ENCODE data around the gene USP32.
A peak's percentile ranks its signal among the peaks of the same experiment; 100 is the strongest.

Gene USP32

DNA sequence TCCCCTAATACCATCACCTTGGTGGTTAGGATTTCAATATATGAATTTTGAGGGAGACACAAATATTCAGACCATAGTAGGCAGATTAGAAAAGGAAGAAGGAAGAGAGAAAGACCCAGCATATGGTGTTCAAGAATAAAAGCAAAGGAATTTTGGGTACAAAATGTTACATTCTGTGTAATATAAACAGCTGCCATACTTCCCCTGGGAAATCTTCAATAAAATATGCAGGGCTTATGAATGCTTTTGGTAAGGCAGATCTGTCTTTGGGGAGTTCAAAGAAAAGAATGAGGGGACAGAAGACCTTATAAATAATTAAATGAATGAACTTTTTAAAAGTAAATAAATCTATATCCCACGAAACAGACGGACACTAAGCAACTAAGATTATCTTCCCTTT is 91.9 kb downstream of the USP32 start:
- Mint-ChIP-seq H3K27me3 (no peaks in the 10 kb centered on the region), H3K27ac (no peak overlapping the region), H3K9me3 (no peaks in the 10 kb centered on the region), H3K4me1 (ENCODE audit: low read depth) (peaks cover 14% of the 10 kb centered on the region), H3K4me3 (no peak overlapping the region), H3K36me3 (ENCODE audit: low read depth) (peaks cover 16% of the 10 kb centered on the region)
- no peak for DNase-seq

- no peak overlapping the region for H3K27ac Mint-ChIP-seq
- H3K9me3 Mint-ChIP-seq: no peaks in the 10 kb centered on the region
- no peaks in the 10 kb centered on the region for H3K27me3 Mint-ChIP-seq
- no peak overlapping the region for H3K4me3 Mint-ChIP-seq
- no peaks in the 10 kb centered on the region for H3K4me1 Mint-ChIP-seq (ENCODE audit: low read depth)
- no peak for DNase-seq
- peaks cover 26% of the 10 kb centered on the region for H3K36me3 Mint-ChIP-seq (ENCODE audit: low read depth)
Measured at GRCh38 chr17:60297760-60298401, 94.1 kb downstream of the USP32 start.

DNA sequence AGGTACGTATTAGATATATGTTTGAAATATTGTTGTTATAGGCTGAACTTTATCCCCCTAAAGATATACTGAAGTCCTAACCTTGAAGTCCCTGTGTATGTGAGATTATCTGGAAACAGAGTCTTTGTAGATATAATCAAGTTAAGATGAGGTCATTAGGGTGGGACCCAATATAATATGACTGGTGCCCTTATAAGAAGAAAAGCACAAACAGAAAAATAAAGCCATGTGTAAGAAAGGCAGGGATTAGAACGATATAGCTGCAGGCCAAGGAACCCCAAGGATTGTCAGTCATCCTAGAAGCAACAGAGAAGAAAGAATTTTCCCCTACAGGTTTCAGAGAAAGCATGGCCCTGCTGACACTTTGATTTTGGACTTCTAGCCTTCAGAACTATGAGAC is 95.8 kb downstream of the USP32 start:
- Mint-ChIP-seq H3K27ac (no peak overlapping the region), H3K4me3 (no peak overlapping the region), H3K4me1 (ENCODE audit: low read depth) (no peaks in the 10 kb centered on the region), H3K9me3 (no peaks in the 10 kb centered on the region), H3K36me3 (ENCODE audit: low read depth) (peaks cover 24% of the 10 kb centered on the region), H3K27me3 (no peaks in the 10 kb centered on the region)
- no peak for DNase-seq

DNA sequence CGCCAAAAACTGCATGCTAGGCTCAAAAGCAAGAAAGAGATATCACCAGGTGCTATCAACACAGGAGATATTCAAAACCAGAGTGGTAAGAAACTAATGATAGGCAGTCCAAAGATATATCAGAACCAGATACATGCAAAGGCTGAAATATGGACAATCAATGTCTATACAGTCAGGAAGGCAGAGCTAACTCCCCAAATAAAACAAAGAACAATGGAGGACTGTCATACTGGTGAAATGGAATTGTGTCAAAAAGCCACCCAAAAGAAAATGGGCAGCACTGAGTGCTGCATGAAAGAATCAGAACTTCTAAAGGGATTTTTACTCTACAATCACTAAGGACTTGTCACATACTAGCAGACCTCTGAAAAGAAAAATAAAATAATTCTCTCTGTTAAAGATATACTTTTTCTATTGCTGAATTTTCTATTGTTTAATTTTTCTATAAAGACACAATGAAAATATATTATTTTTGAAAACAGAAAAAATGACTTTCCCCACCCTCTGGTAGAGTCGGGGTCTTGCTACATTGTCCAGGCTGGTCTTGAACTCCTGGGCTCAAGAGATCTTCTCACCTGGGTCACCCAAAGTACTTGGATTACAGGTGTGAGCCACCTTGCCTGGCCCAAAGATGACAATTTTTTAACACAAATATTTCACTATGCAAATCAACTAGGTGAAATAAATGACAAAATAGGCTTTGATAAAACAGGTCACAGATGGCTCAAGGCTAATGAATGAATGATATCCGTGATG is 98.2 kb downstream of the USP32 start:
- DNase-seq: no peak
- no peaks in the 10 kb centered on the region for H3K4me1 Mint-ChIP-seq (ENCODE audit: low read depth)
- peaks cover 39% of the 10 kb centered on the region for H3K36me3 Mint-ChIP-seq (ENCODE audit: low read depth)
- H3K4me3 Mint-ChIP-seq: no peak overlapping the region
- H3K9me3 Mint-ChIP-seq: no peaks in the 10 kb centered on the region
- no peaks in the 10 kb centered on the region for H3K27me3 Mint-ChIP-seq
- H3K27ac Mint-ChIP-seq: no peak overlapping the region

GRCh38 chr17:60292697-60293096 is 99.2 kb downstream of the USP32 start:
- no peaks in the 10 kb centered on the region for H3K27me3 Mint-ChIP-seq

GRCh38 chr17:60284709-60285108 is 107.2 kb downstream of the USP32 start:
- H3K9me3 Mint-ChIP-seq: no peaks in the 10 kb centered on the region
- no peak overlapping the region for H3K4me3 Mint-ChIP-seq
- no peak overlapping the region for H3K27ac Mint-ChIP-seq
- peaks cover 31% of the 10 kb centered on the region for H3K36me3 Mint-ChIP-seq (ENCODE audit: low read depth)
- no peaks in the 10 kb centered on the region for H3K27me3 Mint-ChIP-seq
- H3K4me1 Mint-ChIP-seq (ENCODE audit: low read depth): no peaks in the 10 kb centered on the region
- no peak for DNase-seq

More at GRCh38 chr17:60292697-60293096, 99.2 kb downstream of the USP32 start:
- H3K9me3 Mint-ChIP-seq: no peaks in the 10 kb centered on the region
- H3K4me1 Mint-ChIP-seq (ENCODE audit: low read depth): no peaks in the 10 kb centered on the region
- H3K4me3 Mint-ChIP-seq: no peak overlapping the region
- peaks cover 45% of the 10 kb centered on the region for H3K36me3 Mint-ChIP-seq (ENCODE audit: low read depth)
- H3K27ac Mint-ChIP-seq: no peak overlapping the region
- no peak for DNase-seq

GRCh38 chr17:60283816-60284215 is 108.1 kb downstream of the USP32 start:
- Mint-ChIP-seq H3K4me1 (ENCODE audit: low read depth) (no peaks in the 10 kb centered on the region), H3K36me3 (ENCODE audit: low read depth) (peaks cover 26% of the 10 kb centered on the region), H3K27me3 (no peaks in the 10 kb centered on the region), H3K9me3 (no peaks in the 10 kb centered on the region), H3K27ac (no peak overlapping the region), H3K4me3 (no peak overlapping the region)
- no peak for DNase-seq

DNA sequence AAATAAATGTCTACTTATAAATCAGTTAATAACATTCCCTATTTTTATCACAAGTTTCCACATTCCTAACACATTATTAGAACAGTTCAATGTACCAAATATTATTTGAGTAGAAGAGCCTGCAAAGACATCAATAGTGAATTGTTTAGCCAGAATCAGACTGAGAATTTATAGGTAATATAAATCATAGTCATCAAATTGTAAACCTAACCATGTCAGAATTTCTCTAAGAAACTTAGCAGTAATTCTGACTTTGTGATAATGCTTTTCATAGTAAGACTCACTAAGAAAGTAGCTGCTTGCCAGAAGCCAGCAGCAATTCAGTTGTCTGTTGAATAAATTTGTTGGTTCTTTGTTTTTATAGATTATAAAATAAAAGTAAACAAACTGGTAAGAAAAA is 111.3 kb downstream of the USP32 start:
- Mint-ChIP-seq H3K4me1 (ENCODE audit: low read depth) (peaks cover 7% of the 10 kb centered on the region), H3K27ac (no peak overlapping the region), H3K36me3 (ENCODE audit: low read depth) (peaks cover 11% of the 10 kb centered on the region), H3K9me3 (no peaks in the 10 kb centered on the region), H3K27me3 (no peaks in the 10 kb centered on the region), H3K4me3 (no peak overlapping the region)
- DNase-seq: no peak

DNA sequence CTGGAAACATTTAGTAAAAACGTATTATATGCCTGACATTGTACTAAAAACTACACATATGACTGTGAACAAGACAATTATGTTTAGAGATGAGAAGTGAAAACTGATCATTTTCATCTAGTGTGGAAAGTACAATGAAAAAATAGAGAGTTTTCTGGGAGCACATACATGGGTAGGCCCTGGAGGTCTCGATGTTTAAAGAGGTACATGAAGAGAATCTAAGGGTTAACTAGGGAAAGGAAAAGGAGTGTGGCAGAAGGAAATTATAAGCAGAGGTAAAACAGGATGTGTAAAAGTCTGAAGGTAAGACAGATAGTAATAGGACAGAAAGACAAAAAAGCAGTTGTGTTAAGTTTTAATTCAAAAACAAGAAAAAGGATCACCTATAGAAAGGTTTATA is 113.7 kb downstream of the USP32 start:
- Mint-ChIP-seq H3K27ac (peak overlapping the region; percentile 4), H3K4me1 (ENCODE audit: low read depth) (peaks cover 9% of the 10 kb centered on the region), H3K4me3 (no peak overlapping the region), H3K27me3 (no peaks in the 10 kb centered on the region), H3K9me3 (no peaks in the 10 kb centered on the region), H3K36me3 (ENCODE audit: low read depth) (peaks cover 5% of the 10 kb centered on the region)
- no peak for DNase-seq

DNA sequence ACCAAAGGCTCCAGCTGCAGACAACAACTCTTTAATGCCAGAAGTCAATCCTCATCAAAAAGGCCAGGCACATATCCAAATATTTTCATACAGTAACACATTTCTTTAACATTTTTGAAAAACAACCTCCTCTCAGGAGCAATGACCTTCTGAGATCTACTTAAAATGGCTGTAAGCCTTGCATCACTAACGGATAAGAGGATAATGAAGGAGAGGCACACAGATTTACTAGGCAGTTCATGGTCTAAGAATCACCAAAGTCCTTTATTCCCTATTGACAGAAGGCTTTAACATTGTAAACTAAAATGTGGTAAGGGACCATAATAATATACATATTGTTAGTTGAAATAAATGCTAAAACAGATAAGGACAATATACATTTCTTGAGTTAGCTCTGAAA is 114.7 kb downstream of the USP32 start:
- H3K4me1 Mint-ChIP-seq (ENCODE audit: low read depth): peaks cover 11% of the 10 kb centered on the region
- DNase-seq: no peak
- H3K4me3 Mint-ChIP-seq: no peak overlapping the region
- H3K9me3 Mint-ChIP-seq: no peaks in the 10 kb centered on the region
- H3K27me3 Mint-ChIP-seq: no peaks in the 10 kb centered on the region
- H3K27ac Mint-ChIP-seq: no peak overlapping the region
- H3K36me3 Mint-ChIP-seq (ENCODE audit: low read depth): peaks cover 6% of the 10 kb centered on the region

- no peaks in the 10 kb centered on the region for H3K9me3 Mint-ChIP-seq
- no peak overlapping the region for H3K4me3 Mint-ChIP-seq
- H3K4me1 Mint-ChIP-seq (ENCODE audit: low read depth): peaks cover 4% of the 10 kb centered on the region
- DNase-seq: no peak
- no peaks in the 10 kb centered on the region for H3K27me3 Mint-ChIP-seq
- peaks cover 58% of the 10 kb centered on the region for H3K36me3 Mint-ChIP-seq (ENCODE audit: low read depth)
- no peak overlapping the region for H3K27ac Mint-ChIP-seq
Measured at GRCh38 chr17:60269417-60269816, 122.5 kb downstream of the USP32 start.

DNA sequence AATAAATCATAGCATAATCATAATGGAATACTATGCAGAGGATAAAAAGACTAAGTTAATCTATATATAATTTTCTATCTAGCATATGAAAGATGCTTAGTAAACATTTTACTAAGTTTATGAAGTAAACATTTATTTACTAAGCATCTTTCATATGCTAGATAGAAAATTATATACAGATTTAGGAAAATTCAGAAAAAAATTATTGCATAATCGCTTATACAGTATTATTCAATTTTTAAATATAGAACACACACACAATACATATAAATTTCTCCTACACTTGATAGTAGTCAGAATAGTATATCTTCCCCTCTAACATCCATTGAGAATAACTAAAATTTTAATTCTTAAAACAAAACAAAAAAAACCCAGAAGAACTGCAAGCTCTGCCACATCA is 131.4 kb downstream of the USP32 start:
- peaks cover 6% of the 10 kb centered on the region for H3K4me1 Mint-ChIP-seq (ENCODE audit: low read depth)
- no peak for DNase-seq
- no peak overlapping the region for H3K27ac Mint-ChIP-seq
- H3K4me3 Mint-ChIP-seq: no peak overlapping the region
- H3K9me3 Mint-ChIP-seq: no peaks in the 10 kb centered on the region
- H3K27me3 Mint-ChIP-seq: no peaks in the 10 kb centered on the region
- peaks cover 57% of the 10 kb centered on the region for H3K36me3 Mint-ChIP-seq (ENCODE audit: low read depth)

DNA sequence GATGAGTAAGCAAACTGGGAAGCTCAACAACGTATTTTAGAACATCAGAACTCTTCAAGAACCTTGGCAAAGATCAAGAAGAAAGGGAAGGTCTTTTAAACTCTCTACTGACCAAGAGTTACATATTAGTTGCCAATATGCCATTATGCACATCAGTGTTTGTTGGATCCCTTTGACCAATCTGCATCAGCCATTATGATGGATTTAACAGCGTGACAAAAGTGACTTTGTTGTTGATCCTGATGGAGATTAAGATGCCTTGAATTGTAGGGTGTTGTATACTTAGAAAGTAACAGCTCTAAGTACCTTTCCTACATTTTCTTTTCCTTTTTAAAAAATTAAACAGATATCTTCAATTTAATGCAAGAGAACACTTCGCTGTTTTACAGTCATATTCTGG is 133.6 kb downstream of the USP32 start:
- Mint-ChIP-seq H3K27ac (no peak overlapping the region), H3K36me3 (ENCODE audit: low read depth) (peaks cover 56% of the 10 kb centered on the region), H3K4me3 (no peak overlapping the region), H3K9me3 (no peaks in the 10 kb centered on the region), H3K27me3 (no peaks in the 10 kb centered on the region), H3K4me1 (ENCODE audit: low read depth) (peaks cover 6% of the 10 kb centered on the region)
- DNase-seq: no peak

- H3K4me1 Mint-ChIP-seq (ENCODE audit: low read depth): peaks cover 6% of the 10 kb centered on the region
- H3K9me3 Mint-ChIP-seq: no peaks in the 10 kb centered on the region
- peak overlapping the region; percentile 57 for H3K27ac Mint-ChIP-seq
- no peak for DNase-seq
- H3K4me3 Mint-ChIP-seq: no peak overlapping the region
- H3K27me3 Mint-ChIP-seq: no peaks in the 10 kb centered on the region
- peaks cover 56% of the 10 kb centered on the region for H3K36me3 Mint-ChIP-seq (ENCODE audit: low read depth)
Measured at GRCh38 chr17:60256174-60256573, 135.8 kb downstream of the USP32 start.

- no peak for DNase-seq
- H3K27ac Mint-ChIP-seq: no peak overlapping the region
- no peaks in the 10 kb centered on the region for H3K9me3 Mint-ChIP-seq
- H3K4me3 Mint-ChIP-seq: no peak overlapping the region
- H3K4me1 Mint-ChIP-seq (ENCODE audit: low read depth): peaks cover 6% of the 10 kb centered on the region
- no peaks in the 10 kb centered on the region for H3K27me3 Mint-ChIP-seq
- H3K36me3 Mint-ChIP-seq (ENCODE audit: low read depth): peaks cover 64% of the 10 kb centered on the region
Measured at GRCh38 chr17:60253048-60253447, 138.9 kb downstream of the USP32 start.
